ENCODE measurements around the gene GRM4. TPM values are rescaled to one million over a fixed set of nuclear protein-coding genes. Genes with fewer than 3 reads are reported as not detected.
A peak's percentile ranks its signal among the peaks of the same experiment; 100 is the strongest.

Gene GRM4
- polyA plus RNA-seq, 4 donors, result 0.07 to 0.09 TPM; not detected in 2

GRCh38 chr6:33988121-33989015, 157.5 kb downstream of the GRM4 start:
- peak overlapping the region in 1 of 3 donors; percentile 46 for H3K27ac ChIP-seq (ENCODE audit: low read depth in 1 of 3, low read length in 2 of 3)
- 30 to 52% (median 44%) methylated on average over 16 of the region's 16 CpGs for WGBS, 3 donors
- peaks cover 0 to 12% (median 0%) of the 10 kb centered on the region in 3 donors for H3K4me1 ChIP-seq (ENCODE audit: control insufficient read depth in 3 of 3, insufficient read depth in 2 of 3, low read depth in 1 of 3, low read length in 2 of 3)
- no peaks in the 10 kb centered on the region for H3K36me3 ChIP-seq (ENCODE audit: control insufficient read depth in 3 of 3, insufficient read depth in 2 of 3, low read depth in 1 of 3, low read length in 3 of 3)
- DNase-seq (peak; percentile 8 to 82), FAIRE-seq (no peak)
- H3K9me3 ChIP-seq (ENCODE audit: control insufficient read depth in 2 of 2, insufficient read depth in 1 of 2, low read depth in 1 of 2, low read length in 1 of 2), result no peaks in the 10 kb centered on the region
- no peaks in the 10 kb centered on the region for H3K27me3 ChIP-seq (ENCODE audit: control insufficient read depth in 3 of 3, insufficient read depth in 3 of 3, low read length in 3 of 3)
- no peak overlapping the region for H3K4me3 ChIP-seq (ENCODE audit: low read depth in 1 of 3, low read length in 3 of 3)

GRCh38 chr6:33987531-33988021, 158.3 kb downstream of the GRM4 start:
- Histone ChIP-seq H3K9me3 (ENCODE audit: control insufficient read depth in 2 of 2, insufficient read depth in 1 of 2, low read depth in 1 of 2, low read length in 1 of 2) (no peaks in the 10 kb centered on the region), H3K27me3 (ENCODE audit: control insufficient read depth in 3 of 3, insufficient read depth in 3 of 3, low read length in 3 of 3) (no peaks in the 10 kb centered on the region), H3K27ac (ENCODE audit: low read depth in 1 of 3, low read length in 2 of 3) (peak overlapping the region in 1 of 3 donors; percentile 46), H3K4me3 (ENCODE audit: low read depth in 1 of 3, low read length in 3 of 3) (no peak overlapping the region), H3K4me1 (ENCODE audit: control insufficient read depth in 3 of 3, insufficient read depth in 2 of 3, low read depth in 1 of 3, low read length in 2 of 3) (peaks cover 0 to 12% (median 0%) of the 10 kb centered on the region in 3 donors), H3K36me3 (ENCODE audit: control insufficient read depth in 3 of 3, insufficient read depth in 2 of 3, low read depth in 1 of 3, low read length in 3 of 3) (no peaks in the 10 kb centered on the region)
- FAIRE-seq (no peak), DNase-seq (no peak)
- 87 to 90% (median 90%) methylated on average over 13 of the region's 13 CpGs for WGBS, 3 donors

- Histone ChIP-seq H3K4me1 (ENCODE audit: control insufficient read depth in 3 of 3, insufficient read depth in 2 of 3, low read depth in 1 of 3, low read length in 2 of 3) (peaks cover 0 to 12% (median 0%) of the 10 kb centered on the region in 3 donors), H3K9me3 (ENCODE audit: control insufficient read depth in 2 of 2, insufficient read depth in 1 of 2, low read depth in 1 of 2, low read length in 1 of 2) (no peaks in the 10 kb centered on the region), H3K4me3 (ENCODE audit: low read depth in 1 of 3, low read length in 3 of 3) (no peak overlapping the region), H3K27me3 (ENCODE audit: control insufficient read depth in 3 of 3, insufficient read depth in 3 of 3, low read length in 3 of 3) (no peaks in the 10 kb centered on the region), H3K36me3 (ENCODE audit: control insufficient read depth in 3 of 3, insufficient read depth in 2 of 3, low read depth in 1 of 3, low read length in 3 of 3) (no peaks in the 10 kb centered on the region), H3K27ac (ENCODE audit: low read depth in 1 of 3, low read length in 2 of 3) (no peak overlapping the region)
- WGBS, 3 donors, result 76 to 94% (median 79%) methylated on average over 1 of the region's 1 CpG
- DNase-seq, result no peak
- FAIRE-seq, result no peak
Observed at GRCh38 chr6:33985947-33986346, 159.9 kb downstream of the GRM4 start.

GRCh38 chr6:33985313-33985751, 160.6 kb downstream of the GRM4 start:
- no peak for DNase-seq
- H3K4me1 ChIP-seq (ENCODE audit: control insufficient read depth in 3 of 3, insufficient read depth in 2 of 3, low read depth in 1 of 3, low read length in 2 of 3), result peaks cover 0 to 12% (median 0%) of the 10 kb centered on the region in 3 donors
- no peaks in the 10 kb centered on the region for H3K9me3 ChIP-seq (ENCODE audit: control insufficient read depth in 2 of 2, insufficient read depth in 1 of 2, low read depth in 1 of 2, low read length in 1 of 2)
- no peak for FAIRE-seq
- no peaks in the 10 kb centered on the region for H3K27me3 ChIP-seq (ENCODE audit: control insufficient read depth in 3 of 3, insufficient read depth in 3 of 3, low read length in 3 of 3)
- no peak overlapping the region for H3K27ac ChIP-seq (ENCODE audit: low read depth in 1 of 3, low read length in 2 of 3)
- 77 to 88% (median 83%) methylated on average over 14 of the region's 14 CpGs for WGBS, 3 donors
- H3K36me3 ChIP-seq (ENCODE audit: control insufficient read depth in 3 of 3, insufficient read depth in 2 of 3, low read depth in 1 of 3, low read length in 3 of 3), result no peaks in the 10 kb centered on the region
- no peak overlapping the region for H3K4me3 ChIP-seq (ENCODE audit: low read depth in 1 of 3, low read length in 3 of 3)

DNA sequence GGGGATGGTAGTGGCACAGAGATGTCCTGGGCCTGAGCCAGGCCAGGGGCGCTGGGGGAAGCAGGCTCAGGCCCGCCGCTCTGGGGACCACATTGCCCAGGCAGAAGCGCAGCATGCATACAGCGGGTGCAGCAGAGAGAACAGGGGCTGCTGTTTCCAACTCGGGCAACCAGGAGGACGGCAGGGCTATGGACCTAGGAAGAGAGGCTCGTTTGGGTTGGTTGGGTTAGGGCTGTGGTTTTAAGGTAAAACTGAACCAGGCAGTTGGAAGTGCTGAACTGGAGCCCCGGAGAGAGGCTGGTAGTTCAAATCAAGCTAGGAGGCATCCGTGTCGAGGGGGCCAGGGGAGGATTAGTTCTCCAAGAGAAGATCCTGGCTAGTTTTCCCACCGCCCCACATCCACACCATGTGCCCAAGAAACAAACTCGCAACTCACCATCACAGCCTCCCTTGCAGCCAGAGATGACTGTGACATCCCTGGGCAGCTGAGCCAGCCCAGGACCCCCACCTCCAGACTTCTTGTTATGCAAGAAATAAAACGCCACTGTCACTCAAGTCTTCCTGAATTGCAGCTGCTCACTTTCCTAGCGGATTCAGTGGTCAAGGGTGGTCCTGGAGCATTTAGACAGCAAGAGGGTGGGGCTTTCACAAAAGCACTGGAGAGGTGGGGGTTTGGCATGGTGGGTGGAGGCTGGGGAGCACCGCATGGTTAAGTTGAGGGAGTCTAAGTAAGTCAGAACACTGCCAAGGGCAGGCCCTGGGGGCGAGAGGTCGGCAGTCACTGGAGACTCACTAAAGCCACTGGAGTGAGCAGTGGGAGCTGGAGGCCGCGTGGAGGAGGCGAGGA, 161.2 kb downstream of the GRM4 start:
- no peak for FAIRE-seq
- no peak for DNase-seq
- no peaks in the 10 kb centered on the region for H3K27me3 ChIP-seq (ENCODE audit: control insufficient read depth in 3 of 3, insufficient read depth in 3 of 3, low read length in 3 of 3)
- H3K36me3 ChIP-seq (ENCODE audit: control insufficient read depth in 3 of 3, insufficient read depth in 2 of 3, low read depth in 1 of 3, low read length in 3 of 3), result no peaks in the 10 kb centered on the region
- H3K4me1 ChIP-seq (ENCODE audit: control insufficient read depth in 3 of 3, insufficient read depth in 2 of 3, low read depth in 1 of 3, low read length in 2 of 3), result peaks cover 0 to 12% (median 0%) of the 10 kb centered on the region in 3 donors
- H3K9me3 ChIP-seq (ENCODE audit: control insufficient read depth in 2 of 2, insufficient read depth in 1 of 2, low read depth in 1 of 2, low read length in 1 of 2), result no peaks in the 10 kb centered on the region
- H3K4me3 ChIP-seq (ENCODE audit: low read depth in 1 of 3, low read length in 3 of 3), result no peak overlapping the region
- 82 to 88% (median 83%) methylated on average over 21 of the region's 21 CpGs for WGBS, 3 donors
- H3K27ac ChIP-seq (ENCODE audit: low read depth in 1 of 3, low read length in 2 of 3), result no peak overlapping the region

GRCh38 chr6:33983721-33984465, 162.0 kb downstream of the GRM4 start:
- no peak overlapping the region for H3K27ac ChIP-seq (ENCODE audit: low read depth in 1 of 3, low read length in 2 of 3)

GRCh38 chr6:33983109-33983716, 162.7 kb downstream of the GRM4 start:
- no peak overlapping the region for H3K27ac ChIP-seq (ENCODE audit: low read depth in 1 of 3, low read length in 2 of 3)
- DNase-seq, result peak; percentile 42 to 56
- FAIRE-seq, result no peak
- WGBS, 3 donors, result 37 to 50% (median 44%) methylated on average over 13 of the region's 13 CpGs
- H3K4me3 ChIP-seq (ENCODE audit: low read depth in 1 of 3, low read length in 3 of 3), result no peak overlapping the region
- H3K36me3 ChIP-seq (ENCODE audit: control insufficient read depth in 3 of 3, insufficient read depth in 2 of 3, low read depth in 1 of 3, low read length in 3 of 3), result no peaks in the 10 kb centered on the region
- no peaks in the 10 kb centered on the region for H3K9me3 ChIP-seq (ENCODE audit: control insufficient read depth in 2 of 2, insufficient read depth in 1 of 2, low read depth in 1 of 2, low read length in 1 of 2)
- peaks cover 0 to 7% (median 0%) of the 10 kb centered on the region in 3 donors for H3K4me1 ChIP-seq (ENCODE audit: control insufficient read depth in 3 of 3, insufficient read depth in 2 of 3, low read depth in 1 of 3, low read length in 2 of 3)
- no peaks in the 10 kb centered on the region for H3K27me3 ChIP-seq (ENCODE audit: control insufficient read depth in 3 of 3, insufficient read depth in 3 of 3, low read length in 3 of 3)

More at GRCh38 chr6:33983721-33984465, 162.0 kb downstream of the GRM4 start:
- Histone ChIP-seq H3K27me3 (ENCODE audit: control insufficient read depth in 3 of 3, insufficient read depth in 3 of 3, low read length in 3 of 3) (no peaks in the 10 kb centered on the region), H3K9me3 (ENCODE audit: control insufficient read depth in 2 of 2, insufficient read depth in 1 of 2, low read depth in 1 of 2, low read length in 1 of 2) (no peaks in the 10 kb centered on the region), H3K4me3 (ENCODE audit: low read depth in 1 of 3, low read length in 3 of 3) (no peak overlapping the region), H3K4me1 (ENCODE audit: control insufficient read depth in 3 of 3, insufficient read depth in 2 of 3, low read depth in 1 of 3, low read length in 2 of 3) (peaks cover 0 to 12% (median 0%) of the 10 kb centered on the region in 3 donors), H3K36me3 (ENCODE audit: control insufficient read depth in 3 of 3, insufficient read depth in 2 of 3, low read depth in 1 of 3, low read length in 3 of 3) (no peaks in the 10 kb centered on the region)
- 85 to 87% (median 85%) methylated on average over 8 of the region's 8 CpGs for WGBS, 3 donors
- FAIRE-seq (no peak), DNase-seq (no peak)

Measured in small intestine (tissue), 7 donors.